ENCODE data around the gene APOA1.

GRCh38 chr11:116797816-116798215 lies 39.6 kb downstream of the APOA1 start:
- TF ChIP-seq CTCF (IDR thresholded peaks at IDR 0.05) (no peak), POLR2A (IDR thresholded peaks at IDR 0.05) (no peak)

Data from testis (tissue), 2 donors.